Chondrocyte (in vitro differentiated cells): Measurements from ENCODE around the gene MRO. TPM values are rescaled to one million over a fixed set of nuclear protein-coding genes. Genes with fewer than 3 reads are reported as not detected.
"Not testable (repeated sequence)": the region's sequence is repeated elsewhere in the genome, so short reads cannot be mapped to it uniquely, and the experiment has no call there.

Source experiments
- DNase-seq: peaks from one replicate; pipeline ENCODE4 v3.0.0; 2021; ENCODE audit warnings: mixed read lengths, low spot score
- H3K27ac Mint-ChIP-seq: one replicate; pipeline ENCODE4 v1.8.0; 2021; ENCODE audit warnings: mild to moderate bottlenecking, moderate library complexity, mixed read lengths; ENCODE audit not compliant: unreplicated experiment
- H3K27me3 Mint-ChIP-seq: 2 replicates; pipeline ENCODE4 v1.8.0; 2021; ENCODE audit warnings: low read depth, mixed read lengths
- H3K36me3 Mint-ChIP-seq: 2 replicates; pipeline ENCODE4 v1.8.0; 2021; ENCODE audit warnings: low read depth, mixed read lengths
- H3K4me1 Mint-ChIP-seq: 2 replicates; pipeline ENCODE4 v1.8.0; 2021; ENCODE audit warnings: low read depth, mild to moderate bottlenecking, mixed read lengths
- H3K4me3 Mint-ChIP-seq: one replicate; pipeline ENCODE4 v1.8.0; 2021; ENCODE audit warnings: mild to moderate bottlenecking, moderate library complexity, mixed read lengths; ENCODE audit not compliant: unreplicated experiment
- H3K9me3 Mint-ChIP-seq: 2 replicates; pipeline ENCODE4 v1.8.0; 2021; ENCODE audit warnings: low read depth, mixed read lengths
- total RNA-seq: library from RNA; stranded (reverse); gene quantifications from 3 replicates; pipeline ENCODE4 v1.2.1, GENCODE V29; 2021
- TF ChIP-seq, protein P1 (sequence below): fragments of 200-600 bp; sonication (generic); IDR thresholded peaks from 2 replicates; pipeline ENCODE4 v1.5.0; 2021; ENCODE audit warnings: antibody characterized with exemption, mild to moderate bottlenecking, moderate library complexity

Gene MRO
- total RNA-seq, 1 donor from 2014 or later: not detected

DNA sequence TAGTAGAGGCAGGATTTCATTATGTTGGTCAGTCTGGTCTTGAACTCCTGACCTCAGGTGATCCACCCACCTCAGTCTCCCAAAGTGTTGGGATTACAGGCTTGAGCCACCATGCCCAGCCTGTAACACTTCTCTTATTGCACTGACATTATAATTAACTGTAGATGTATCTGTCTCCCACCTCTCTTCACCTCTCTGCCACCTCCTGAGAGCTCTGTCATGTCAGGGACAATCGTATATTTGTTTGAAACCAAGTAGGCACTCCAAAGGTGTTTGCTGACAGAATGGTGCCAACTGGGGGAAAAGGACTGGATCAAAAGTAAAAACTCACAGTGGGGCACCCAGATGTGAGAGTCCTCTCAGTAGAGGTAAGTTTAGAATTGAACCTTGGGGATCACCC, 41.8 kb upstream of the MRO start:
- no peak for DNase-seq
- TF ChIP-seq, protein P1, sequence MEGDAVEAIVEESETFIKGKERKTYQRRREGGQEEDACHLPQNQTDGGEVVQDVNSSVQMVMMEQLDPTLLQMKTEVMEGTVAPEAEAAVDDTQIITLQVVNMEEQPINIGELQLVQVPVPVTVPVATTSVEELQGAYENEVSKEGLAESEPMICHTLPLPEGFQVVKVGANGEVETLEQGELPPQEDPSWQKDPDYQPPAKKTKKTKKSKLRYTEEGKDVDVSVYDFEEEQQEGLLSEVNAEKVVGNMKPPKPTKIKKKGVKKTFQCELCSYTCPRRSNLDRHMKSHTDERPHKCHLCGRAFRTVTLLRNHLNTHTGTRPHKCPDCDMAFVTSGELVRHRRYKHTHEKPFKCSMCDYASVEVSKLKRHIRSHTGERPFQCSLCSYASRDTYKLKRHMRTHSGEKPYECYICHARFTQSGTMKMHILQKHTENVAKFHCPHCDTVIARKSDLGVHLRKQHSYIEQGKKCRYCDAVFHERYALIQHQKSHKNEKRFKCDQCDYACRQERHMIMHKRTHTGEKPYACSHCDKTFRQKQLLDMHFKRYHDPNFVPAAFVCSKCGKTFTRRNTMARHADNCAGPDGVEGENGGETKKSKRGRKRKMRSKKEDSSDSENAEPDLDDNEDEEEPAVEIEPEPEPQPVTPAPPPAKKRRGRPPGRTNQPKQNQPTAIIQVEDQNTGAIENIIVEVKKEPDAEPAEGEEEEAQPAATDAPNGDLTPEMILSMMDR: no peak
- Mint-ChIP-seq H3K9me3 (no peaks in the 10 kb centered on the region), H3K27ac (no peak overlapping the region), H3K27me3 (peaks cover 11% of the 10 kb centered on the region), H3K4me1 (peaks cover 9% of the 10 kb centered on the region), H3K36me3 (no peaks in the 10 kb centered on the region), H3K4me3 (no peak overlapping the region)

DNA sequence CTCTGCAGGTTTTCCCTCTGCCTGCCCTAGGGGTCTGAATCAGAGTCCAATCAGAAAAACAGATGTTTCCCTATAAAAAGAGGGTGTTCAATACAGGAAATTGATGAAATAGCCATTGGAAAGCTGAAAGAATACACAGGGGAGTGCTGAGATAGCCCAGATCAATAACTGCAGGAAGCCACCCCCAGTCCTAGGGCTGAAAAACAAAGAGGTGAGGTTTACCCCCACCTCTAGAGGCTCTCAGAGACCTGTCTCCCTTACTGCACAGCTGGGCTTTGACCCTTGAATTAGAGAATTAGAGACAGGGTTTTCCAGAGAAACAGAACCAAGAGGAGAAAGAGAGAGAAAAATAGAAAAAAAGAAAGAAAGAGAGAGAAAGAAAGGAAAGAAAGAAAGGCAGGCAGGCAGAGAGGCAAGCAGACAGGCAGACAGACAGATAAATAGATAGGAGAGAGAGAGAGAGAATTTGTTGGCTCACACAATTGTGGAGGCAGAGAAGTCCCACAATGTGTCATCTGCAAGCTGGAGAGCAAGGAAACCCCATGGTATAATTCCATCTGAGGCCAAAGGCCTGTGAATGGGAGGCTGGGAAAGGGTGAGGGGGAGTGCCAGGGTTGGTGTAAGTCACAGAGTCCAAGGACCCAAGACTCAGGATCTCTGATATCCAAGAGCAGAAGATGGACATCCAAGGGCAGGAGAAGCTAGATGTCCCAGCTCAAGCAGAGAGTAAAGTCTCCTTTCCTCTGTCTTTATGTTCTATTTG, 40.2 kb upstream of the MRO start:
- Mint-ChIP-seq H3K4me1 (peaks cover 9% of the 10 kb centered on the region), H3K27ac (no peak overlapping the region), H3K9me3 (no peaks in the 10 kb centered on the region), H3K4me3 (no peak overlapping the region), H3K27me3 (peaks cover 11% of the 10 kb centered on the region), H3K36me3 (no peaks in the 10 kb centered on the region)
- TF ChIP-seq, protein P1: no peak
- DNase-seq: no peak

DNA sequence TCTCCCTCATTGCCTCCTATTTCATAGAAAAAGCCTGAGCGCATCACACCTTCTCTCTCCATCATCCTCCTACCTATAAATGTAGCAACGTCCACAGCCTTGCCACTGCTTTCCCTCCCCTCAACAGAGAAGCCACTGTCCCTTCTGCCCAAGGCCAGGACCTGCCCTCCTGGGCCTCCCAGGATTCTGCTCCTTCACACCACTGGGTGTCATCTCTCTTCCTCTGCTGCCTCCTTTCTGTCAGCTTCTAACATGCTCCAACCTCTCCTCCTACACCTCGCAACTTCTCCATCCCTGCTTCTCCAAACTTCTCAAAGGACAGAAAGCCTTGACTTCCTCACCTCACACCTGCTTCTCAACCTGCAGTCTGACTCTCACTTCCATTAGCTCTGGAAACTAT, 37.9 kb upstream of the MRO start:
- Mint-ChIP-seq H3K9me3 (no peaks in the 10 kb centered on the region), H3K27ac (no peak overlapping the region), H3K4me3 (no peak overlapping the region), H3K27me3 (peaks cover 14% of the 10 kb centered on the region), H3K4me1 (peaks cover 7% of the 10 kb centered on the region), H3K36me3 (no peaks in the 10 kb centered on the region)
- DNase-seq: no peak
- TF ChIP-seq, protein P1: no peak

DNA sequence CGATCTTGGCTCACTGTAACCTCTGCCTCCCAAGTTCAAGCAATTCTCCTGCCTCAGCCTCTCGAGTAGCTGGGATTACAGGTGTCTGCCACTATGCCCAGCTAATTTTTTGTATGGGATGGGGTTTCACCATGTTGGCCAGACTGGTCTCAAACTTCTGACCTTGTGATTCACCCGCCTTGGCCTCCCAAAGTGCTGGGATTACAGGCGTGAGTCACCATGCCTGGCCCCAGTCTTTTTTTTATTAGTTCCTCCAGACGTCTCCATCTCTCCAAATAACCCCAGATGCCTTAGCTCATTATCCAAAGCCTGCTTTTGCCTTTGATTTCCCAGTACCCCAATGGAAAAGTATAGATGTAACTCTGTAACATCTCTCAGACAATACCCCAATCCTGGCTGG, 37.4 kb upstream of the MRO start:
- H3K36me3 Mint-ChIP-seq, DNase-seq, H3K9me3 Mint-ChIP-seq, H3K27ac Mint-ChIP-seq, H3K4me1 Mint-ChIP-seq, H3K4me3 Mint-ChIP-seq: not testable (repeated sequence)
- H3K27me3 Mint-ChIP-seq: peaks cover 14% of the 10 kb centered on the region

DNA sequence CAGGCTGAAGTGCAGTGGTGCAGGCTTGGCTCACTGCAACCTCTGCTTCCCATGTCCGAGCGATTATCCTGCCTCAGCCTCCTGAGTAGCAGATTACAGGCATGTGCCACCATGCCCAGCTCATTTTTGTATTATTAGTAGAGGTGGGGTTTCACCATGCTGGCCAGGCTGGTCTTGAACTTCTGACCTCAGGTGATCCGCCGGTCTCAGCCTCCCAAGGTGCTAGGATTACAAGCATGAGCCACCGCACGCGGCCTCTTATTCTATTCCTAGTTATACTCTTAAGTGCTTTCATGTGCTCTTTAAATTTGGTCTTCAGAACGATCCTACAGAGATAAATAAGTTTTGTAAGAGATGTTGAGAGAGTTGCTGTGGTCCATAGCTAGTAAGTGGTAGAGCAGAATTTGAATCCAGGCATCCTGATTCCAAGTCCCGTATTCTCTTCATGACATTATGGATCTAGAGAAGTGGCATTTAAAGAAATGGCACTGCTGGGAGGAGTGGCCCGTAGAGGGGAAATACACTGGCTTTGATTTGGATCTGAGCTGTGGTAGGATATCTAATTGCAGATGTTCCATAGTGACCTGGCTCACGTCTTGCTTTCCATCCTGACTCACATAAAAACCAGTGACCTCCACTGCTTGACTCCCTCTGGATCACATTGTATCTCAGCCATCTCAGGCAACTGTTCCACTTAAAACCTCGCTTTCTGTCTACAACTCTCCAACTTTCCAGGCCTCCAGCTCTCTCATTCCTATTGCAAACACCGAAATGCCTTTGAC, 36.4 kb upstream of the MRO start:
- Mint-ChIP-seq H3K9me3 (no peaks in the 10 kb centered on the region), H3K27me3 (peaks cover 14% of the 10 kb centered on the region), H3K4me3 (no peak overlapping the region), H3K4me1 (peaks cover 3% of the 10 kb centered on the region), H3K27ac (no peak overlapping the region), H3K36me3 (no peaks in the 10 kb centered on the region)
- DNase-seq: no peak
- TF ChIP-seq, protein P1: no peak
